NB4 (cell line): Measurements from ENCODE around the gene SKOR2.

Source experiments
- DNase-seq: peaks from one replicate; pipeline ENCODE4 v3.0.0; 2010; ENCODE audit warnings: low read depth
- H3K4me3 ChIP-seq: one replicate; pipeline ENCODE4 v1.5.1; 2011; ENCODE audit warnings: mild to moderate bottlenecking, low read depth, low read length, moderate library complexity
- MYC ChIP-seq: IDR thresholded peaks from 2 replicates; pipeline ENCODE4 v1.6.1; 2011; ENCODE audit warnings: low read depth, low read length
- POLR2A ChIP-seq: IDR thresholded peaks from 2 replicates; pipeline ENCODE4 v1.6.1; 2011; ENCODE audit warnings: mild to moderate bottlenecking; ENCODE audit not compliant: insufficient read length; ENCODE audit errors: extremely low read depth
- TF ChIP-seq, protein P1 (sequence below): IDR thresholded peaks from one replicate; pipeline ENCODE4 v1.5.1; 2012; ENCODE audit warnings: low read depth, low read length
- TF ChIP-seq, protein P2 (sequence below): IDR thresholded peaks from 2 replicates; pipeline ENCODE4 v1.6.1; 2011; ENCODE audit warnings: low read depth, low read length

SKOR2 gene

DNA sequence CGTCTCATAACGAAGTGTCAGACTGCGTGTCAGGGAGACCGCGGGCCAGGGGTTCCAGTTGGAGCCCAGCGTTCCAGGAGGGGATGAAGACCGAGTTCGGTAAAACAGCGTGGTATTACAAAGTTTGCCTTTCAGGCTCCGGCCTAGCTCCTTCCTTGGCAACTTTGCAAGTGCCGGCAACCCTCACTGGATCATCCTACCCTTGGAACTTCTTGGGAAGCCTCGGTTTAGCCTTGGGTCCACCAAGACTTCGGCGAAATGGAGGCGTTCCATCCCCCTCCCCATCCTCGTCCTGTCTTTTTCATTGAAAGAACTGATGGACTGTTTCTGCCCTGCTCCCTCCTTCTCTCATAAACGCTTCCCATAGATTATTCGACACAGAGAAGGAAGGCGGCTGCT, 10.4 kb upstream of the SKOR2 start:
- DNase-seq = no peak
- H3K4me3 ChIP-seq = no peak overlapping the region
- no peak for TF ChIP-seq MYC
- TF ChIP-seq, protein P1, sequence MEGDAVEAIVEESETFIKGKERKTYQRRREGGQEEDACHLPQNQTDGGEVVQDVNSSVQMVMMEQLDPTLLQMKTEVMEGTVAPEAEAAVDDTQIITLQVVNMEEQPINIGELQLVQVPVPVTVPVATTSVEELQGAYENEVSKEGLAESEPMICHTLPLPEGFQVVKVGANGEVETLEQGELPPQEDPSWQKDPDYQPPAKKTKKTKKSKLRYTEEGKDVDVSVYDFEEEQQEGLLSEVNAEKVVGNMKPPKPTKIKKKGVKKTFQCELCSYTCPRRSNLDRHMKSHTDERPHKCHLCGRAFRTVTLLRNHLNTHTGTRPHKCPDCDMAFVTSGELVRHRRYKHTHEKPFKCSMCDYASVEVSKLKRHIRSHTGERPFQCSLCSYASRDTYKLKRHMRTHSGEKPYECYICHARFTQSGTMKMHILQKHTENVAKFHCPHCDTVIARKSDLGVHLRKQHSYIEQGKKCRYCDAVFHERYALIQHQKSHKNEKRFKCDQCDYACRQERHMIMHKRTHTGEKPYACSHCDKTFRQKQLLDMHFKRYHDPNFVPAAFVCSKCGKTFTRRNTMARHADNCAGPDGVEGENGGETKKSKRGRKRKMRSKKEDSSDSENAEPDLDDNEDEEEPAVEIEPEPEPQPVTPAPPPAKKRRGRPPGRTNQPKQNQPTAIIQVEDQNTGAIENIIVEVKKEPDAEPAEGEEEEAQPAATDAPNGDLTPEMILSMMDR = no peak
- no peak for TF ChIP-seq POLR2A
- TF ChIP-seq, protein P2, sequence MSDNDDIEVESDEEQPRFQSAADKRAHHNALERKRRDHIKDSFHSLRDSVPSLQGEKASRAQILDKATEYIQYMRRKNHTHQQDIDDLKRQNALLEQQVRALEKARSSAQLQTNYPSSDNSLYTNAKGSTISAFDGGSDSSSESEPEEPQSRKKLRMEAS = no peak

DNA sequence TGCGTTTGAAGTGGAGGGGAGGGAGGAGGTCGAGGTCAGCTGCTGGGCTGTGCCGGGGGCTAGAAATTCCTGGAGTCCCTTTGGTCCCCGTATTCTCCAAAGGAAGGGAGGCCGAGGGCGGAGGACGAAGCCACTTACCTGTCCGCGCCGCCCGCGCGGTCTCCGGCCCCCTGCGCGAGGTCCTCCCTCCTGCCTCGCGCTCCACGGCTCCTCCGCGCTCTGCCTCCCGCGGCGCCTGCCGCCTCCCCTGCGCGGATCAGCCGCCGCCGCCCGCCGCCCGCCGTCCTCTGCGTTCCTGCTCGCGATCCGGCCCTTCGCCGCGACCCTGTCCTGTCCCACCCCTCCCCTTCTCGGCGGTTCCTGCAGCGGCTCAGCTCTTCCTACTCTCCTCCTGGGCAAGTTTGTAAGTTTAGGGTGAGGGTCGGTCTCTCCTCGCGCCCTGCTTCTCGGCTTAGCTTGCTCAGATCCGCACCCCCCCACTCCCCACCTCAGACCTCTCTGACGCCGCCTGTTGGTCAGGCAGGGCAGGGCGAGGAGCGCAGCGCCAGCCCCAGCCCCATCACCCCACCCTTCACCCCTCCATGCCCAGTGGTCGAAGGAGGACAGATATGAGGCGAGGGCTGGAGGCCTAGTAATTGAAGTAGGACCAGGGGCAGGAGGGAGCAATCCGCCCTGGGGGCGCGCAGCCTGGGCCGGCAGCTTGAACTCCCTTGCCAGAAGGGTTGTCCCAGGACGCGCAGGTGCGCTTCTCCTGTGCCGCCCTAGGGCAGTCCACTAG, 9.7 kb upstream of the SKOR2 start:
- H3K4me3 ChIP-seq = no peak overlapping the region
- no peak for DNase-seq
- TF ChIP-seq, protein P1 = no peak
- TF ChIP-seq, protein P2 = no peak
- TF ChIP-seq POLR2A = no peak
- no peak for TF ChIP-seq MYC

DNA sequence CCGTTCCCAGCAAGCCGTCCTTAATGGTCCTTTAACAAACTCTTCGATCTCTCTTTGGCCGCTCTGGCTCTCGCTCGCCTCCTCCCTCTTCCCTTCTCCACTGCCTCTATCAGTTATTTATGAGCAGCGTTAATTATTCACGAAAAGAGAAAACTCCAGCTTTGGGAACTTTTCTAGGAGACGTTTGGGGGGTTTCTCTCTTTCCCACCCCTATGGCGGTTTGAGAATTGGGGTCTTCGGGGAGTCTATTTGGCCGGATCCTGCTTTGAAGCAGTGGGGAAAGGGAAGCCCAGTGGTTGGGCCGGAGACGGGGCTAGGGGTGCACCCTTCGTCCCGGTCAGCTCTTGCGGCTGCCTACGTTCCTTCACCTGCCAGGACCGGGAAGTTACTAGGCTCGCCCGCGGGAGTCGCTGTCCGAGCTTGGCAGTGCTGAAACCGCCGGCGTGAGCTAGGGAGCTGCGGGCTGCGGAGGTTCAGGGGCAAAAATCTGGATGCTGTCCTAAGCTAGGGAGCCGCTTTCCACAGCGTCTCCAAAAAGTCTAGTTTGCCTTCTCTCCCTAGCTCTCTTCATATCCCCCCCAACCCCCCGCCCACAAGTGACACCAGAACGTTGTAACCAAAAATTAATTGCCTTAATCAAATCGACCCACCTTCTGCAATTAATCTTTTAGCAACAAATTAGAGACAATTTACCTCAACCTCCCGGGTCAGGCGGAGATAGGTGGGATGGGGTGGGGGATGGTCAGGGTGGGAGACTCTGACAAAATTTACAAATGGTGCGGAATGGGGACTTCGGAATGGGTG, 8.9 kb upstream of the SKOR2 start:
- DNase-seq = peak; percentile 48
- TF ChIP-seq MYC = no peak
- no peak for TF ChIP-seq POLR2A
- TF ChIP-seq, protein P1 = no peak
- TF ChIP-seq, protein P2 = no peak
- no peak overlapping the region for H3K4me3 ChIP-seq

GRCh38 chr18:47254341-47254939, 3.0 kb upstream of the SKOR2 start:
- TF ChIP-seq, protein P2 = no peak
- TF ChIP-seq, protein P1 = no peak
- no peak for TF ChIP-seq POLR2A
- TF ChIP-seq MYC = no peak

GRCh38 chr18:47253101-47253654, 1.7 kb upstream of the SKOR2 start:
- DNase-seq = no peak
- no peak for TF ChIP-seq MYC
- no peak overlapping the region for H3K4me3 ChIP-seq

More at GRCh38 chr18:47254341-47254939, 3.0 kb upstream of the SKOR2 start:
- DNase-seq = peak; percentile 42
- H3K4me3 ChIP-seq = no peak overlapping the region
